ENCODE data around the gene PRH1.

DNA sequence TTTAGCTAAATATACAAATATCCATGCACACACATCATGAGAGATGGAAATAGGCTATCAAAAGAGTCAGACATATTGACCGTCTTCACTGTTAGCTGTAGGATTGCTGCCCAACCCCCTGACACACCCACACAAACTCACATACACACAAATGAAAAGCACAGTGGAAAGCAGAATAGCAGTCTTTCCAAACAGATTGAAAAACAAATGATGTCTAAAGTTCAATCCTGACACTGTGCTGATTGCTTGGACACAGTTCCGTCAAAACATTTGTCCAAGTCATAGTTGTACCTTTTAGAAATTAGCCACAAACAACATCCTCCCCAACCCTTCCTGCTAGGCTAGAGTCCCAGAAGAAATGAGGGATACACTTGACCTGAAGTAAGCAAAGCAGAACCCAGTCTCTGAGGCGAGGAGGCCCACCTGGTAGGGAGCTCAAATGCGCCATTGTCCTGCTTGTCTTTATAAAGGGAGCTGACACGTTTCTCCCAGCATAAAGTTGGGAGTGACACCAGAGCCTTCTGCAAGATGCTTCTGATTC lies 44.8 kb upstream of the PRH1 start, which contains the start of gene PRH2:
- TF ChIP-seq, protein P1, sequence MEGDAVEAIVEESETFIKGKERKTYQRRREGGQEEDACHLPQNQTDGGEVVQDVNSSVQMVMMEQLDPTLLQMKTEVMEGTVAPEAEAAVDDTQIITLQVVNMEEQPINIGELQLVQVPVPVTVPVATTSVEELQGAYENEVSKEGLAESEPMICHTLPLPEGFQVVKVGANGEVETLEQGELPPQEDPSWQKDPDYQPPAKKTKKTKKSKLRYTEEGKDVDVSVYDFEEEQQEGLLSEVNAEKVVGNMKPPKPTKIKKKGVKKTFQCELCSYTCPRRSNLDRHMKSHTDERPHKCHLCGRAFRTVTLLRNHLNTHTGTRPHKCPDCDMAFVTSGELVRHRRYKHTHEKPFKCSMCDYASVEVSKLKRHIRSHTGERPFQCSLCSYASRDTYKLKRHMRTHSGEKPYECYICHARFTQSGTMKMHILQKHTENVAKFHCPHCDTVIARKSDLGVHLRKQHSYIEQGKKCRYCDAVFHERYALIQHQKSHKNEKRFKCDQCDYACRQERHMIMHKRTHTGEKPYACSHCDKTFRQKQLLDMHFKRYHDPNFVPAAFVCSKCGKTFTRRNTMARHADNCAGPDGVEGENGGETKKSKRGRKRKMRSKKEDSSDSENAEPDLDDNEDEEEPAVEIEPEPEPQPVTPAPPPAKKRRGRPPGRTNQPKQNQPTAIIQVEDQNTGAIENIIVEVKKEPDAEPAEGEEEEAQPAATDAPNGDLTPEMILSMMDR (optimal IDR thresholded peaks at IDR 0.05 in 1 of 3, IDR thresholded peaks at IDR 0.05 in 1 of 3, conservative IDR thresholded peaks at IDR 0.05 in 1 of 3; ENCODE audit: extremely low read depth in 1 of 3, insufficient read depth in 2 of 3, low read length in 3 of 3) = no peak
- no peak for TF ChIP-seq EZH2 (IDR thresholded peaks at IDR 0.05; ENCODE audit: low read length)
